H1 (cell line): ENCODE results near the gene SESN1. TPM values are rescaled to one million over a fixed set of nuclear protein-coding genes. Genes with fewer than 3 reads are reported as not detected.

ENCODE experiments used
- EZH2 ChIP-seq: fragments of 200-600 bp; sonication (generic); IDR thresholded peaks from 2 replicates; pipeline ENCODE4 v1.7.1; 2012; ENCODE audit warnings: low read depth, mild to moderate bottlenecking, moderate library complexity, low read length, inconsistent platforms; ENCODE audit not compliant: severe bottlenecking
- RBBP5 ChIP-seq: IDR thresholded peaks from 2 replicates; pipeline ENCODE4 v1.7.1; 2012; ENCODE audit warnings: low read depth, mild to moderate bottlenecking, inconsistent platforms, low read length, moderate library complexity, borderline replicate concordance
- RFX5 ChIP-seq: IDR thresholded peaks from 2 replicates; pipeline ENCODE4 v1.6.1; 2011; ENCODE audit warnings: low read depth, low read length, improper control_type of control experiment, borderline replicate concordance
- TCF12 ChIP-seq: IDR thresholded peaks from 2 replicates; pipeline ENCODE4 v1.6.1; 2011; ENCODE audit warnings: low read depth, mild to moderate bottlenecking, low read length
- polyA plus RNA-seq, 7 experiments: library from polyadenylated mRNA; depleted of rRNA in 3 of 7; stranded (reverse) in 5 of 7; unstranded in 2 of 7; fragments of >200 nt in 5 of 7; fragments of 200-250 nt in 2 of 7; gene quantifications; 1 replicate in 5 of 7; 2 replicates in 1 of 7; 4 replicates in 1 of 7; pipeline versions ENCODE4 v1.2.1 to v1.2.3, GENCODE V29; 2011 to 2013; ENCODE audit warnings: missing spikeins in 2 of 7, mixed read lengths in 2 of 7
- total RNA-seq: library from RNA; stranded (reverse); fragmentation: NEBNext Ultra II Directional; extraction: Animal tissue kit (Norgen Biotek cat#: 25700); gene quantifications from 2 replicates; pipeline ENCODE4 v1.2.1, GENCODE V29; 2021

SESN1 gene
- total and polyA plus RNA-seq, 2 of the 8 experiments (the other 6 are each of a cell fraction or from before 2014, with no cell fraction given): 12.8 to 15.6 TPM

DNA sequence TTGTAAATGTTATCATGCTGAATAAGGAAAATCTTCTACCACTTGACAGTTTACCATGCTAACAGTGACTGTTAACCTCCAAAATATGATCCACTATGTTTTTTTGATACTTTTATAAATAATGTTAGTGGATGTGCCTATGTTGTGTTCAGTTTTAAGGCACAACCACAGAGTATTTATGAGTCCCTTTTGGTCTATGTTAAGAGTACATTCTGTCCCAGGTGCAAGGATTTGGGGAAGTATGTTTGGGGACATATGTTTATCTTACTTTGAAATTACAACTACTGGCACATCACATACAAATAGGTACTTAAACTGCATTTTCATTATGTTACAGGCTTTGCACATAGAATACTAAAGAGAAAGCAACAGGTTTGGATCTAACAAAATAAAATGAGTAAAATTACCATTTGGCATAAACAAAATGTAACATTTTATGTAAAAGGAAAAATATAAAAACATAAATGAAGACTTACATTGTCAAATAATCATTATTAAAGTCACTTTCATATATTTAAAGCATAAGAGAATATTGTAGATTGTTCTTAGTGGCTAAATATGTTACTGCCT is 71.2 kb downstream of the SESN1 start (continued):
- TF ChIP-seq EZH2 (no peak), TCF12 (no peak), RFX5 (no peak), RBBP5 (no peak)
